Measurements from ENCODE around the gene APOBEC3B. TPM values are rescaled to one million over a fixed set of nuclear protein-coding genes. Genes with fewer than 3 reads are reported as not detected.

The APOBEC3B gene
- total RNA-seq, 4 donors from 2014 or later, result 1.1 to 2.7 (median 1.9) TPM; not detected in 1

DNA sequence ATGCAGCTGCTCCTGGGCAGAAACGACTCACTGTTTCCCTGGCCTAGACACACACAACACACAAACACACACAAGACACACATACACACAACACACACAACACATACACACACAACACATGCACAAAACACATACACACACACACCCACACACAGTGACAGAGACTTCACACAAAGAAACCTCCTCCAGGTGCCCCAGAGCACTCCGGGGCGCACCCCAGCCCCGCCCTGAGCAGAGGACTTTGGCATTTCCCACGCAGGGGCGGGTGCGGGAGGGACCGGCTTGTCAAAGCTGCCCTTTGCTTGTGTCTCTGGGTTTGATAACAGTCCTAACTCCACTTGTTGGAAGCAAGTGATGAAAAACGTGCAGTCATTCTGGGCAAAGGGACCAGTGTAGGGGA lies 18.3 kb upstream of the APOBEC3B start:
- Histone ChIP-seq H3K9me3 (no peaks in the 10 kb centered on the region), H3K4me3 (no peak overlapping the region), H3K4me1 (peaks cover 0 to 19% (median 0%) of the 10 kb centered on the region in 4 donors), H3K36me3 (no peaks in the 10 kb centered on the region), H3K27ac (peak overlapping the region in 3 of 4 donors; percentile 27 to 68 (median 61)), H3K27me3 (no peaks in the 10 kb centered on the region)
- TF ChIP-seq, protein P1, sequence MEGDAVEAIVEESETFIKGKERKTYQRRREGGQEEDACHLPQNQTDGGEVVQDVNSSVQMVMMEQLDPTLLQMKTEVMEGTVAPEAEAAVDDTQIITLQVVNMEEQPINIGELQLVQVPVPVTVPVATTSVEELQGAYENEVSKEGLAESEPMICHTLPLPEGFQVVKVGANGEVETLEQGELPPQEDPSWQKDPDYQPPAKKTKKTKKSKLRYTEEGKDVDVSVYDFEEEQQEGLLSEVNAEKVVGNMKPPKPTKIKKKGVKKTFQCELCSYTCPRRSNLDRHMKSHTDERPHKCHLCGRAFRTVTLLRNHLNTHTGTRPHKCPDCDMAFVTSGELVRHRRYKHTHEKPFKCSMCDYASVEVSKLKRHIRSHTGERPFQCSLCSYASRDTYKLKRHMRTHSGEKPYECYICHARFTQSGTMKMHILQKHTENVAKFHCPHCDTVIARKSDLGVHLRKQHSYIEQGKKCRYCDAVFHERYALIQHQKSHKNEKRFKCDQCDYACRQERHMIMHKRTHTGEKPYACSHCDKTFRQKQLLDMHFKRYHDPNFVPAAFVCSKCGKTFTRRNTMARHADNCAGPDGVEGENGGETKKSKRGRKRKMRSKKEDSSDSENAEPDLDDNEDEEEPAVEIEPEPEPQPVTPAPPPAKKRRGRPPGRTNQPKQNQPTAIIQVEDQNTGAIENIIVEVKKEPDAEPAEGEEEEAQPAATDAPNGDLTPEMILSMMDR (IDR thresholded peaks at IDR 0.05), result no peak
- no peak for TF ChIP-seq POLR2A (IDR thresholded peaks at IDR 0.05)
- peak in 2 of 3 donors; percentile 91 to 95 for DNase-seq

DNA sequence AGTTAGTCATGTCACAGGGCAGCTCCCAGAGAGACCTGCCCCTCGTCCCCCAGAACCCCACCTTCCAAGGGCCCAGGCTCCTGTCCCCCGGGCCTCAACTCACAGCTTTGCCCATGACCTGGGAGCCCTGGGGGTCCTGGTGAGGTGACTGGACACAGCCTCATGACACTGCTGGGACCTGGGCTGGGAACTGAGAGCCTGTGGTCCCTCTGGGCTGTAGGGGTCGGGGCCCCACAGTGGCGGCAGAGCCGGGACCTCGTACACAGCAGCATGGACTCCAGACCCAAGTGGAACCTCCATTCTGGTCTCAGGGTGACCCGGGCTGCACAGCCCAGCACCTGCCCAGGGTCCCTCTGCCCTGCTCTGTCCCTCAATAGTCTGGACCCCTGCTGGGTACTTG lies 17.8 kb upstream of the APOBEC3B start:
- H3K9me3 ChIP-seq, result no peaks in the 10 kb centered on the region
- no peak for TF ChIP-seq POLR2A (IDR thresholded peaks at IDR 0.05)
- TF ChIP-seq, protein P1 (IDR thresholded peaks at IDR 0.05), result no peak
- H3K4me1 ChIP-seq, result peaks cover 0 to 19% (median 0%) of the 10 kb centered on the region in 4 donors
- peak overlapping the region in 2 of 4 donors; percentile 31 to 68 for H3K27ac ChIP-seq
- no peaks in the 10 kb centered on the region for H3K27me3 ChIP-seq
- no peak for DNase-seq
- H3K36me3 ChIP-seq, result no peaks in the 10 kb centered on the region
- H3K4me3 ChIP-seq, result no peak overlapping the region

DNA sequence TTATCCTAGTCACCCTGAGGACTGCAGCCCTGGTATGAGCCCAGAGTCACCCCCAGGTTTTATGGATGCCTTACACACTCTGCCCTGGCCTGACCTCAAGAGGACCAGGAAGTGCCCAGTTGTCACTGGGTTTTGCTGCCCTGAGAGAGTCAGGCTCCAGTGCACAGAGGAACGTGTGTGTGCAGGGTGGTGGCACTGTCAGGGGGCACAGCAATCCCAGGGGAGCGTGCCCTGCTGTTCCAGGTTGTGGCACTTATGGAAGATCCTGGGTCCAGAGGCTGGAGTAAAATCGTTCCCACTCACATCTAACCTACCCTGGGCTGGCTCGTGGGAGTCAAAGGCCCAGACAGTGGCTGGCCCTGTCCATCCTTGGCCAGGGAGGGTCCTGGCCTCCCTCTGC lies 17.2 kb upstream of the APOBEC3B start:
- Histone ChIP-seq H3K4me3 (no peak overlapping the region), H3K4me1 (peaks cover 0 to 19% (median 0%) of the 10 kb centered on the region in 4 donors), H3K36me3 (no peaks in the 10 kb centered on the region), H3K9me3 (no peaks in the 10 kb centered on the region), H3K27me3 (no peaks in the 10 kb centered on the region), H3K27ac (no peak overlapping the region)
- TF ChIP-seq POLR2A (IDR thresholded peaks at IDR 0.05), result no peak
- TF ChIP-seq, protein P1 (IDR thresholded peaks at IDR 0.05), result no peak
- DNase-seq, result peak in 1 of 3 donors; percentile 49

DNA sequence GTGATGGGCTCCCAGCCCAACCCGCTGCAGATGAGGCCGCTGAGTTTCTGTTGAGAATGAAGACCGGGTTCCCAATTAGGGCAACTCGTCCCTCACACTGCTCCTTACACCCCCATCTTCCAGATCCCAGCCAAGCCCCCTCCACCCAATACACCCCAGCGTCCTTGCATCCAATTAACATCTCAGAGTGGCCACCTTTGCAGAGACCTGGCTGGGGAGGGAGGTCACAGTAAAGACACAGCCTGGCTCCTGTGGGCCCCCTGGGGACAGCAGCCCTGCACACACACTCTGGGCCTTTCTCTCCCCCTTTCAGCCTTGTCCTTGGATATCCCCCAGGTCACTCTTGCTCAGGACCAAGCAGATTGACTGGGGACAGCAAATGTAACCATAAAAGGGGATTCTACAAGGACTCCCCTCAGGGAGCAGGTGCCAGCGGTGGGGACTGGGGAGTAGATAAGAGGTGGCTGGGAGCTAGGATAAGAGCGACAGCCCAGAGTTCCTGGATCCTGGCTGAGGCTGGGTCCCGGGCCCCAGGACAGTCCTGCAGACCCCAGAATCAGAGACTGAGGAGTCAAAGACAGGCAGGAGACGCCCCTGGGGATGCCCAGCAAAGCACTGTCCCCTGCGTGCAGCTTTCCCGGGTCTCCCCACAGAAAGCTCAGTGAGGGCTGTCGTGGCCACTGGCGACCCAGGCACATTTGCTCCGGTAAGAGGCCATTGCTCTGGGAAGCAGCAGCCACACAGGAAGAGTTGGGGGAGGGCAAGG lies 16.4 kb upstream of the APOBEC3B start:
- Histone ChIP-seq H3K36me3 (no peaks in the 10 kb centered on the region), H3K27ac (no peak overlapping the region), H3K9me3 (no peaks in the 10 kb centered on the region), H3K4me3 (no peak overlapping the region), H3K4me1 (peaks cover 0 to 19% (median 0%) of the 10 kb centered on the region in 4 donors), H3K27me3 (no peaks in the 10 kb centered on the region)
- DNase-seq, result no peak
- TF ChIP-seq, protein P1 (IDR thresholded peaks at IDR 0.05), result no peak
- no peak for TF ChIP-seq POLR2A (IDR thresholded peaks at IDR 0.05)

DNA sequence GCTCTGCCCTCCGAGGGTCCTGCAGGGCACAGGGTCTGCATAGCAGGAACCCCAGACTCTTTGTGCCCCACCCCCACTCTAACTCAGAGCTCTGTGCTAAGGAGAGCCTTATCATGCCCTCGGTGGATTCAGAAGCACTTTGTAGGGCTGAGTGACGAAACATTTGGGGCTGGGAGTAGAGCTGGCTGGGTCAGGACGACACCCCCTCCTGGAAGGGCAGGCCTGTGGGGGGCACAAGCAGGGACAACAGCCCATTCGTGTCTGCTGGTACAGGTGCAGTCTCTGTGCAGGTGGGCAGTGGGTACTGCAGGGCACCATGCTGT lies 15.8 kb upstream of the APOBEC3B start:
- Histone ChIP-seq H3K36me3 (no peaks in the 10 kb centered on the region), H3K9me3 (no peaks in the 10 kb centered on the region), H3K27ac (no peak overlapping the region), H3K4me3 (no peak overlapping the region), H3K4me1 (peaks cover 0 to 19% (median 0%) of the 10 kb centered on the region in 4 donors), H3K27me3 (no peaks in the 10 kb centered on the region)
- TF ChIP-seq, protein P1 (IDR thresholded peaks at IDR 0.05), result no peak
- no peak for TF ChIP-seq POLR2A (IDR thresholded peaks at IDR 0.05)
- no peak for DNase-seq

All from Peyer's patch (tissue), 4 donors.